GM21390 (cell line): ENCODE results near the gene FTCD.
"Not testable (repeated sequence)": the region's sequence is repeated elsewhere in the genome, so short reads cannot be mapped to it uniquely, and the experiment has no call there.

Experiments used
- ATAC-seq: cut with Tn5 transposase; IDR thresholded peaks from one replicate; pipeline ENCODE4 v1.9.1; 2021; ENCODE audit not compliant: unreplicated experiment

Gene FTCD

DNA sequence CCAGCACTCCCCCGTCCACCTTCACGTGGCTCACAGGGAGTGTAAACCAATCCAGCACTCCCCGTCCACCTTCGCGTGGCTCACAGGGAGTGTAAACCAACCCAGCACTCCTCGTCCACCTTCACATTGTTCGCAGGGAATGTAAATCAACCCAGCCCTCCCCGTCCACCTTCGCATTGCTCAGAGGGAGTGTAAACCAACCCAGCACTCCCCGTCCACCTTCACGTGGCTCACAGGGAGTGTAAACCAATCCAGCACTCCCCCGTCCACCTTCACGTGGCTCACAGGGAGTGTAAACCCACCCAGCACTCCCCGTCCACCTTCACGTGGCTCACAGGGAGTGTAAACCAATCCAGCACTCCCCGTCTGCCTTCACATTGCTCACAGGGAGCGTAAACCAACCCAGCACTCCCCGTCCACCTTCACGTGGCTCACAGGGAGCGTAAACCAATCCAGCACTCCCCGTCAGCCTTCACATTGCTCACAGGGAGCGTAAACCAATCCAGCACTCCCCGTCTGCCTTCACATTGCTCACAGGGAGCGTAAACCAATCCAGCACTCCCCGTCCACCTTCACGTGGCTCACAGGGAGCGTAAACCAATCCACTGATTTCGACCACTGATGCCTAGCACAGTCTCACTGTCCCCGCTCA is 14.9 kb downstream of the FTCD start:
- not testable (repeated sequence) for ATAC-seq

GRCh38 chr21:46139686-46140085 is 15.7 kb downstream of the FTCD start:
- no peak for ATAC-seq

DNA sequence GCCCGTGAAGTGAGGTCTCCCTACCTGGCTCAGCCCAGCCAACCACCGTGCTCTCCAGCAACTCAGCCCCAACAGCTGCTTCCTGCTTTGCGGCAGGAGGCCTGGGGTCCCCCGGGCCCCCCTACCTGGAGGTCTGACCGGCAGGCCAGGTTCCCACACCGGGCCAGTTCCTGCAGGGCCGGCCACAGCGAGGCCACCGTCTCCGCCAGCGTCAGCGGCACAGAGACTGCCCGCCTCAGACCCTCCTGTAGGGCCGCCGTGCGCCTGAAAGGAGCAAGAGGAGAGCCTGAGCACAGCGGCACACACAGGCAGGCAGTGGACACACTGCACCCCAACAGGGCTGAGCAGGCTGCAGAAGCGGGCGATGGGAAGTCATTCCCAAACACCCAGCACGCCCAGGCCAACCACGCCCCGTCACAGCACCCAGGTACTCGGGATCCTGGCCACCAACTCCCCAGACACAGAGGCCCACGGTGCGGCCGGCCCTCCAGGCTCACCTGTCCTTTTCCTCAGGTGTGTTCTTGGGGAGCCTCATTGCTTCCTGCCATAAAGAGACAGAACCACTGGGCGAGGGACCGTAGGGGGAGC is 16.9 kb downstream of the FTCD start:
- no peak for ATAC-seq

- no peak for ATAC-seq
Observed at GRCh38 chr21:46137908-46138307, 17.5 kb downstream of the FTCD start.

- ATAC-seq: no peak
Observed at GRCh38 chr21:46136739-46137349, 18.5 kb downstream of the FTCD start.

GRCh38 chr21:46135782-46136395 is 19.5 kb downstream of the FTCD start:
- no peak for ATAC-seq

DNA sequence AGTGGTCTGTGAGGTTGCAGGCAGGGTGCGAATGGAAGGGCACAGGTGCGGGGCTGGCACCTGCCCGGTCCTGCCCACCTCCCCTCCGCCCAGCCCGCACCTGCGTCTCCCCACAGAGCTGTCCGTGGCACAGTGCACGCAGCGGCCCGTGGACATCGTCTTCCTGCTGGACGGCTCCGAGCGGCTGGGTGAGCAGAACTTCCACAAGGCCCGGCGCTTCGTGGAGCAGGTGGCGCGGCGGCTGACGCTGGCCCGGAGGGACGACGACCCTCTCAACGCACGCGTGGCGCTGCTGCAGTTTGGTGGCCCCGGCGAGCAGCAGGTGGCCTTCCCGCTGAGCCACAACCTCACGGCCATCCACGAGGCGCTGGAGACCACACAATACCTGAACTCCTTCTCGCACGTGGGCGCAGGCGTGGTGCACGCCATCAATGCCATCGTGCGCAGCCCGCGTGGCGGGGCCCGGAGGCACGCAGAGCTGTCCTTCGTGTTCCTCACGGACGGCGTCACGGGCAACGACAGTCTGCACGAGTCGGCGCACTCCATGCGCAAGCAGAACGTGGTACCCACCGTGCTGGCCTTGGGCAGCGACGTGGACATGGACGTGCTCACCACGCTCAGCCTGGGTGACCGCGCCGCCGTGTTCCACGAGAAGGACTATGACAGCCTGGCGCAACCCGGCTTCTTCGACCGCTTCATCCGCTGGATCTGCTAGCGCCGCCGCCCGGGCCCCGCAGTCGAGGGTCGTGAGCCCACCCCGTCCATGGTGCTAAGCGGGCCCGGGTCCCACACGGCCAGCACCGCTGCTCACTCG is 23.3 kb downstream of the FTCD start:
- ATAC-seq: no peak

DNA sequence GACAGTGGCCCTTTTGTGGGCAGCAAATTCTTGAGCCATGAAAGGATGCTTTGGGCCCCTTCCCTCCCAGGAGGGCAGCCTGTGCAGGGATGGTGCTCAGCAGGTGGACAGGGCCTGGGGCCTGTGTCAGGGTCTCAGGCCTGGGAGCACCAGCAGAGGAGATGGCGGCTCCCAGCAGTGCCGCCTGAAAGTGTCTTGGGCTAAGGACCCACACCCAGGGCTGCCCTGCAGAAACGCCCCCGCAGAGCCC is 23.9 kb downstream of the FTCD start:
- ATAC-seq: no peak

DNA sequence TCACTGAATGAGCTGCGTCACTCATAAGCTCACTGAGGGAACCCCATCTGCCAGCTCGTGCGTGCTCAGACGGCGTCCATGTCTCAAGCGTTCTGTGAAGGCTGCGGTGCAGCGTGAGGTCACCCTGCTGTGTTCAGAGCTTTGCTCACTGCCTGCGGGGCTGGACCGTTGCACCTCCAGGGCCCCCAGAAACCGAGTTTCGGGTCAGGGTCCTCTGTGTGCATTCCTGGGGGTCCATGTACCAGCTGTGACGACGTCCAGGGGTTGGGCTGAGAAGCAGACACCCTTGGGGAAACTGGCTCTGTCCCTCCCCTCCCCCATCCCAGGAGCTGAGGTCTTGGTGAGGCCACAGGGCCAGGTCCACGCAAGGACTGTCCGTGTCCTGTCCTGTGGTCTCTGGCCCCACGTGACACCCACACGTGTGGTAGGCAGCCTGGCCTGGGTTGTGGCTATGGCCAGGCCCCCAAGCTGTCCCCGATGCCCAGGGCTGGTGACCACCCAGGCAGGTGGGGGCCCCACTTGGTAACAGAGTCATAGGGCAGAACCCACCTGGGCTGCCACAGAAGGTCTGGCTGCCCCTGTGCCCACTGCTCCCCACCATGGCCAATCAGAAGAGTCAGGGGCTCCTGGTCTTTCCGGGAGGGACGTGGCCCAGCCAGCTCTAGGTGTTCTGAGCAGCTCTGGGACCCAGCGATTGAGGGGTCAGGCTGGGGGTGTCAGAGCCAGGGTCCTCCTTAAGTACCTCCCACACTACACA is 24.4 kb downstream of the FTCD start:
- ATAC-seq: no peak

GRCh38 chr21:46129846-46130651 is 25.3 kb downstream of the FTCD start:
- ATAC-seq: no peak

DNA sequence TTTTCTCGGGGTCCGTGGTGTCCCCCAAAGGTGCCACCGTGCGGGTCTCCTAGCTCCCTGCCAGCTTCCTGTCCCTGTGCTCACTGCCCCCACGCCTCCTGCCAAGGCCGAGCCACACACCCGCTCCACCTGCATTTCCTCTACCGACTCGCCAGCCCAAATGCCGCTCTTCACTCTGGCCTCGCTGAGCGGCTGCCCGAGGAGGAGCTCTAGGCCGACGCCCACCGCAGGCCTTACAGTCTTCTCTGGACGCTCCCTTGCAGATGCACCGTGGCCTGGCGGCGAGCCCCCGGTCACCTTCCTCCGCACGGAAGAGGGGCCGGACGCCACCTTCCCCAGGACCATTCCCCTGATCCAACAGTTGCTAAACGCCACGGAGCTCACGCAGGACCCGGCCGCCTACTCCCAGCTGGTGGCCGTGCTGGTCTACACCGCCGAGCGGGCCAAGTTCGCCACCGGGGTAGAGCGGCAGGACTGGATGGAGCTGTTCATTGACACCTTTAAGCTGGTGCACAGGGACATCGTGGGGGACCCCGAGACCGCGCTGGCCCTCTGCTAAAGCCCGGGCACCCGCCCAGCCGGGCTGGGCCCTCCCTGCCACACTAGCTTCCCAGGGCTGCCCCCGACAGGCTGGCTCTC is 26.3 kb downstream of the FTCD start:
- ATAC-seq: no peak

DNA sequence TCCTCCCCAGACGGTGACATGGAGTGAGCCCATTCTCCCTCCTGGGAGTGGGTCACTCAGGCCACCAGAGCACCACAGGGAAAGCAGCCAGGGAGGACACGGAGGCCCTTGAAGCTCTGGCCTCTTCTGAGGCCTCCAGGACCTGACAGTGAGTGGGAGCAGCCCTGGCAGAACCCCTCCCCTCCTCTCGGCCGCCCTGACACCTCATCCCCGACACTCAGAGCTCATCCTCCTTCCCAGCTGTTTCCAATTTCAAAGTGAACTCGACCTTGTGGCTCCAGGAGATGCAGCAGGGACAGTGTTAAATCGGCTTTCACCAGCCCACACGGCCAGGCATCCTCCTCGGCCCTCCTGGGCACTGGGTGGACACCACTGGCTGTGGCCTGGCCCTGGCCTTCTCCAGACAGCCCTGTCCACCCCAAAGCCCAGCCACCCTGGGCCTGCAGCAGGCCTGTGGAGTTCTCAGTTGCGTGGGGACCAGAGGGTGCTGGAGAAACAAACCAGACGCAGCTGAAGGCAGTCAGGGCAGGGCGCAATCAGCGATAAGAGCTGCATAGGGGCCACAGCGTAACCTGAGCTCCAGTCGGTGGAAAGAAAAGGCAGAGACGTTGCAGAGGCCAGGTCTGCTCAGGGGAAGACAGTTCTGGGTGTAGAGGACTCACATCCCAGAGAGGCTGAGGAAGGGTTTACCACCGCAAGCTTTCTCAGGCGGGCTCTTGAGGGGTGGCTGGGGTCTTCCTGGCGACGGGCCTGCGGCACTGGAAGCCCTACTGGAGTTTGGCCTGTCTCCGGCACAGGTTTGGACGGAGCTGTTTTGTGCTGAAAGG is 27.1 kb downstream of the FTCD start:
- ATAC-seq: no peak

DNA sequence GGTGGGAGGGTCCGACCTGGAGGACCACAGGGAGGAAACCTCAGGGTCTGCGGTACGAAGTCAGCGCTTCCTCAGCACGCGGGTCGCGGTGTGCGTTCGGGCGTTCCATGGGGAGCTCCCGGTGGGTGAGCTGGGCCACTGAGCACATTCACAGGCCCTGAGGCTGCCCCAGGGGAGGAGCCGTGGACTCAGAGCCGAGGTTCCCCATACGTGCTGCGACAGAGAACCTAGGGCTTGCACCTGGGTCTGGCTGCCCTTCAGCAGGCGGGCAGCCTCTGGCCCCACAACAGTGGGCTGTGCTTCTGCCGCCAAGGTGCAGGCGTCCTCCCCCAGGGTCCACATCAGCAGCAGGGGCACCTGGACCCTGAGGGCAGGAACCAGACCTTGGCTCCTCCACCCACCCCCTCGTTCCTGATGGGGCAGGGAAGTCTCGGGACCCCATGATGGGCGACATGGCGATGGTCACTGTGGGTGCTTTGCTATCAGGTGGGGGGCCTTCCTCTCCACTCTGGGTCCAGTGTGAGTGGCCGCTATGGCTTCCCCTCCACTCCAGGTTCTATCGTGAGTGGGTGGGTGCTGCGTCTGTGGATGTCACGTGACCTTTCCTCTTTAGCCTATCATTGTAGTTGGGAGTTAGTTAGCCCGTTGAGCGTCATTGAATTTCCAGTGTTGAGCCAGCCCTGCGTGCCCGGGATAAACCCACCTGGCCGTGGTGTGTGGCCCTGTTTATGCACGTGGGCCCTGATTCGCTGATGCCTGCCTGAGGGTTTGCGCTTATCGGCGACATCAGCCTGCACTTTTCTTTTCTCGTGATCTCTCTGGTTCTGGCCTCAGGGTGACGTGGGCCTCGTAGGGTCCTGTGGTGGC is 27.9 kb downstream of the FTCD start:
- no peak for ATAC-seq

DNA sequence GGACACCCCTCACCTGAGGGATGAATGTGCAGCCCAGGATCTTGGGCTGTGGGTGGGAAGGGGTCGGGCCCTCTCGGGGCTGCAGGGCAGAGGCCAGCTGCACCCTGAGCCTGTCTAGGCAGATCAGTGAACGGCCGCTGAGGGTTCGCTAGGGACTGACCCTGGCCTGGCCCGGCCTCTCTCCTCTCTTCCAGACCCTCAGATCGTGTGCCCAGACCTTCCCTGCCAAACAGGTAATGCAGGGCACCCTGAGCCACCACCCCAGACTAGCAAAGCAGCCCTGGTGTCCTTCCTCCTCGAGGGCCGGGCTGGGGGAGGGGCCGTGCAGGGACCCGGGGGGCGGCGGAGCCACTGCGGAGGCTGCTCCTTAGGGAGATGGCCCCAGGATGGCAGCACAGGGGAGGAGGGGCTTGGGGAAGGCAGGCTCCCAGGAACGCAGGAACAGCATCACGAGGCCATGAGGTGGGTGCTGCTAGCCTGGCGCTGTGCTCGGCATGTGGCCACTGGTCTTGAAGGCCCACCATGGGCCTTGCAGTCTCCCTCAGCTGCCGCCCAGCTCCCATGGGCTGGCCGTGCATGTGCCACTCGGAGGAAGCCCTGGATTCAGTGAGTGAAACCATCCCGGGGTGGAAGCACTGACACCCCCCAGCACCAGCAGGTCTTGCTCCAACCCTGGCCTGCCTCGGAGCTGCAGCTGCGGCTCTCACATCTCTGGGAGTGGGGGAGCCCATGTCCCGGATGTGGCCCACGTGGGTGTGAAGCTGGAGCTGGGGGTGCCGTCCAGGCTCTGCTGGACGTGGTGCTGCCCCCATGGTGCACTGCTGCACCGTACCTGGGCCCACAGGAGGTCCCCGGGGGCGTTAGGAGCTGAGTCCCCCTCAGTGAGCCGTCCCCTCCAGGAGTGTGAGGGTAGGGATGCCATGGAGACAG is 28.8 kb downstream of the FTCD start:
- ATAC-seq: no peak

DNA sequence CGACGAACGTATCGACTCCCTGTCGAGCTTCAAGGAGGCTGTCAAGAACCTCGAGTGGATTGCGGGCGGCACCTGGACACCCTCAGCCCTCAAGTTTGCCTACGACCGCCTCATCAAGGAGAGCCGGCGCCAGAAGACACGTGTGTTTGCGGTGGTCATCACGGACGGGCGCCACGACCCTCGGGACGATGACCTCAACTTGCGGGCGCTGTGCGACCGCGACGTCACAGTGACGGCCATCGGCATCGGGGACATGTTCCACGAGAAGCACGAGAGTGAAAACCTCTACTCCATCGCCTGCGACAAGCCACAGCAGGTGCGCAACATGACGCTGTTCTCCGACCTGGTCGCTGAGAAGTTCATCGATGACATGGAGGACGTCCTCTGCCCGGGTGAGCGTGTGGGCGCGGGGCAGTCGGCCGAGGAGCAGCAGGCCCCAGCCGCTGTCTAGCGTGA is 29.5 kb downstream of the FTCD start:
- ATAC-seq: no peak

- no peak for ATAC-seq
Observed at GRCh38 chr21:46124926-46125845, 30.2 kb downstream of the FTCD start.
